Loucy (cell line): ENCODE data around the gene RNF223.

Experiments used
- H2AFZ ChIP-seq: fragments of 200-600 bp; sonication (generic); 2 replicates; pipeline ENCODE4 v1.6.0; 2016; ENCODE audit warnings: antibody characterized with exemption, mild to moderate bottlenecking, low read length, moderate library complexity
- H3F3A ChIP-seq: fragments of 200-600 bp; 2 replicates; pipeline ENCODE4 v1.6.0; 2016; ENCODE audit warnings: antibody characterized with exemption, low read depth, mild to moderate bottlenecking
- H3K27me3 ChIP-seq: fragments of 200-600 bp; sonication (generic); 2 replicates; pipeline ENCODE4 v1.6.1; 2014; ENCODE audit warnings: low read length, mild to moderate bottlenecking; ENCODE audit not compliant: insufficient read depth, poor library complexity, severe bottlenecking
- H3K36me3 ChIP-seq: fragments of 200-600 bp; sonication (generic); 2 replicates; pipeline ENCODE4 v1.6.1; 2016; ENCODE audit warnings: low read length; ENCODE audit not compliant: insufficient read depth
- H3K4me1 ChIP-seq: fragments of 200-600 bp; sonication (generic); 2 replicates; pipeline ENCODE4 v1.5.1; 2014; ENCODE audit warnings: low read length, mild to moderate bottlenecking; ENCODE audit not compliant: insufficient read depth, poor library complexity, severe bottlenecking
- H3K4me2 ChIP-seq: fragments of 200-600 bp; sonication (generic); 2 replicates; pipeline ENCODE4 v1.6.0; 2014; ENCODE audit warnings: antibody characterized with exemption, low read length, low read depth, mild to moderate bottlenecking; ENCODE audit not compliant: poor library complexity, severe bottlenecking
- H3K4me3 ChIP-seq: fragments of 200-600 bp; sonication (generic); 2 replicates; pipeline ENCODE4 v1.5.1; 2014; ENCODE audit warnings: low read length, mild to moderate bottlenecking, mixed read lengths; ENCODE audit not compliant: poor library complexity, severe bottlenecking
- H3K79me2 ChIP-seq: fragments of 200-600 bp; sonication (generic); 2 replicates; pipeline ENCODE4 v1.6.1; 2014; ENCODE audit warnings: low read length; ENCODE audit not compliant: insufficient read depth
- H3K9ac ChIP-seq: fragments of 200-600 bp; sonication (generic); 2 replicates; pipeline ENCODE4 v1.6.0; 2014; ENCODE audit warnings: mild to moderate bottlenecking, low read depth, low read length, moderate library complexity; ENCODE audit not compliant: poor library complexity, severe bottlenecking
- H3K9me2 ChIP-seq: fragments of 200-600 bp; sonication (generic); replicated peaks from 2 replicates; pipeline ENCODE4 v1.6.1; 2016; ENCODE audit warnings: low read depth, low read length, mixed read lengths
- H3K9me3 ChIP-seq: fragments of 200-600 bp; sonication (generic); 2 replicates; pipeline ENCODE4 v1.6.1; 2014; ENCODE audit warnings: mild to moderate bottlenecking, antibody characterized with exemption, low read length, low read depth; ENCODE audit not compliant: insufficient read depth
- H4K20me1 ChIP-seq: fragments of 200-600 bp; sonication (generic); 2 replicates; pipeline ENCODE4 v1.6.0; 2014; ENCODE audit warnings: antibody characterized with exemption, low read length, mild to moderate bottlenecking; ENCODE audit not compliant: insufficient read depth, poor library complexity, severe bottlenecking
- EZH2phosphoT487 ChIP-seq: fragments of 200-600 bp; IDR thresholded peaks from 2 replicates; pipeline ENCODE4 v1.6.1; 2018; ENCODE audit warnings: antibody characterized with exemption, mild to moderate bottlenecking, moderate library complexity, borderline replicate concordance
- TF ChIP-seq, protein P1 (sequence below): fragments of 200-600 bp; sonication (generic); conservative IDR thresholded peaks from 2 replicates; pipeline ENCODE4 v1.5.1; 2014; ENCODE audit warnings: mild to moderate bottlenecking, antibody characterized with exemption, low read length

Gene RNF223

DNA sequence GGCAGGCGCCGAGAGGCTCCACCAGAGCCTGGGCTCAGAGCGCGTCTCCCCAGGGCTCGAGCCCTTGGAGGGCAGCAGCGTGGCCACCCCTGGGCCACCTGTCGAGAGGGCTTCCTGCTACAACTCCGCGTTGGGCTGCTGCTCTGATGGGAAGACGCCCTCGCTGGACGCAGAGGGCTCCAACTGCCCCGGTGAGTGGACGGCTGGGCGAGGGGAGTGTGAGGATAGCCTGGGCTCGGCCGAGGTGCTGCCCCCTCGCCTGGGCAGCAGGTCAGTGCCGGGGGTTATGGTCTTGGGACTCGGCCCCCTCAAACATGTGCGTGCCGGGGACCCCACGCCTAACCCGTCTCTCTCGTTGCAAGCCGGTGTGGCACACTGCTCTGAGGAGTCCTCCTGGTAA, 27.3 kb downstream of the RNF223 start:
- H2AFZ ChIP-seq = no peak overlapping the region
- H3K4me3 ChIP-seq = no peak overlapping the region
- no peaks in the 10 kb centered on the region for H3K9me3 ChIP-seq
- no peak for TF ChIP-seq EZH2phosphoT487
- TF ChIP-seq, protein P1, sequence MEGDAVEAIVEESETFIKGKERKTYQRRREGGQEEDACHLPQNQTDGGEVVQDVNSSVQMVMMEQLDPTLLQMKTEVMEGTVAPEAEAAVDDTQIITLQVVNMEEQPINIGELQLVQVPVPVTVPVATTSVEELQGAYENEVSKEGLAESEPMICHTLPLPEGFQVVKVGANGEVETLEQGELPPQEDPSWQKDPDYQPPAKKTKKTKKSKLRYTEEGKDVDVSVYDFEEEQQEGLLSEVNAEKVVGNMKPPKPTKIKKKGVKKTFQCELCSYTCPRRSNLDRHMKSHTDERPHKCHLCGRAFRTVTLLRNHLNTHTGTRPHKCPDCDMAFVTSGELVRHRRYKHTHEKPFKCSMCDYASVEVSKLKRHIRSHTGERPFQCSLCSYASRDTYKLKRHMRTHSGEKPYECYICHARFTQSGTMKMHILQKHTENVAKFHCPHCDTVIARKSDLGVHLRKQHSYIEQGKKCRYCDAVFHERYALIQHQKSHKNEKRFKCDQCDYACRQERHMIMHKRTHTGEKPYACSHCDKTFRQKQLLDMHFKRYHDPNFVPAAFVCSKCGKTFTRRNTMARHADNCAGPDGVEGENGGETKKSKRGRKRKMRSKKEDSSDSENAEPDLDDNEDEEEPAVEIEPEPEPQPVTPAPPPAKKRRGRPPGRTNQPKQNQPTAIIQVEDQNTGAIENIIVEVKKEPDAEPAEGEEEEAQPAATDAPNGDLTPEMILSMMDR = no peak
- H3K4me2 ChIP-seq = no peak overlapping the region
- H3K27me3 ChIP-seq = no peaks in the 10 kb centered on the region
- no peaks in the 10 kb centered on the region for H3K36me3 ChIP-seq
- no peaks in the 10 kb centered on the region for H4K20me1 ChIP-seq
- no peaks in the 10 kb centered on the region for H3K9me2 ChIP-seq
- H3K4me1 ChIP-seq = no peaks in the 10 kb centered on the region
- no peaks in the 10 kb centered on the region for H3K79me2 ChIP-seq
- H3K9ac ChIP-seq = no peak overlapping the region
- H3F3A ChIP-seq = no peaks in the 10 kb centered on the region

- Histone ChIP-seq H3K36me3 (no peaks in the 10 kb centered on the region), H3K4me2 (no peak overlapping the region), H3K9me2 (no peaks in the 10 kb centered on the region), H3K4me1 (no peaks in the 10 kb centered on the region), H3K4me3 (no peak overlapping the region), H2AFZ (no peak overlapping the region), H3F3A (no peaks in the 10 kb centered on the region), H3K79me2 (no peaks in the 10 kb centered on the region), H4K20me1 (no peaks in the 10 kb centered on the region), H3K27me3 (no peaks in the 10 kb centered on the region), H3K9me3 (no peaks in the 10 kb centered on the region), H3K9ac (no peak overlapping the region)
- TF ChIP-seq EZH2phosphoT487 = no peak
- TF ChIP-seq, protein P1 = no peak
Measured at GRCh38 chr1:1046243-1046642, 27.9 kb downstream of the RNF223 start.

GRCh38 chr1:1045129-1045528, 29.0 kb downstream of the RNF223 start:
- no peak overlapping the region for H3K4me3 ChIP-seq
- no peaks in the 10 kb centered on the region for H4K20me1 ChIP-seq
- no peak overlapping the region for H3K4me2 ChIP-seq
- H3K9ac ChIP-seq = no peak overlapping the region
- H3K79me2 ChIP-seq = no peaks in the 10 kb centered on the region
- no peak for TF ChIP-seq EZH2phosphoT487
- TF ChIP-seq, protein P1 = no peak
- H3K27me3 ChIP-seq = no peaks in the 10 kb centered on the region
- H3F3A ChIP-seq = no peaks in the 10 kb centered on the region
- H3K9me3 ChIP-seq = no peaks in the 10 kb centered on the region
- no peak overlapping the region for H2AFZ ChIP-seq
- peaks cover 5% of the 10 kb centered on the region for H3K4me1 ChIP-seq
- H3K9me2 ChIP-seq = no peaks in the 10 kb centered on the region
- H3K36me3 ChIP-seq = no peaks in the 10 kb centered on the region
